RCC 7860 (cell line): ENCODE data around the gene TPRX2.
"Not testable (repeated sequence)": the region's sequence is repeated elsewhere in the genome, so short reads cannot be mapped to it uniquely, and the experiment has no call there.

Source experiments
- DNase-seq: peaks from one replicate; pipeline ENCODE4 v3.0.0-alpha.2; 2015; ENCODE audit warnings: low spot score
- FAIRE-seq: peaks from 2 replicates; lab custom pipeline; 2012; peaks lifted over from hg19 to GRCh38; lab: Jason Lieb, UNC

The TPRX2 gene

GRCh38 chr19:47858646-47859285 lies at the start of gene TPRX2:
Gene TPRX2, plus strand, starts transcription at chr19:47859235. Its CDS starts 12 bp downstream, at chr19:47859247.
- not testable (repeated sequence) for DNase-seq, FAIRE-seq

GRCh38 chr19:47813304-47813994 lies 45.6 kb upstream of the TPRX2 start:
- DNase-seq, result peak; percentile 19
- FAIRE-seq, result no peak

- DNase-seq (no peak), FAIRE-seq (no peak)
Observed at GRCh38 chr19:47813995-47814328, 45.1 kb upstream of the TPRX2 start.

- not testable (repeated sequence) for DNase-seq, FAIRE-seq
Observed at GRCh38 chr19:47816270-47816669, 42.8 kb upstream of the TPRX2 start.

GRCh38 chr19:47818221-47818620 lies 40.8 kb upstream of the TPRX2 start:
- not testable (repeated sequence) for DNase-seq, FAIRE-seq

GRCh38 chr19:47819858-47820257 lies 39.2 kb upstream of the TPRX2 start:
- no peak for FAIRE-seq
- DNase-seq, result no peak

- DNase-seq (no peak), FAIRE-seq (no peak)
Observed at GRCh38 chr19:47820410-47820809, 38.6 kb upstream of the TPRX2 start.

GRCh38 chr19:47821460-47822020 lies 37.5 kb upstream of the TPRX2 start, which contains the start of gene CRX:
Gene CRX, plus strand, starts transcription at chr19:47821937. Its CDS starts 12,507 bp downstream, at chr19:47834444.
- FAIRE-seq, result no peak
- DNase-seq, result no peak

- FAIRE-seq (no peak), DNase-seq (no peak)
Observed at GRCh38 chr19:47824396-47824795, 34.6 kb upstream of the TPRX2 start.

- DNase-seq (no peak), FAIRE-seq (no peak)
Observed at GRCh38 chr19:47826800-47827199, 32.2 kb upstream of the TPRX2 start.

GRCh38 chr19:47832723-47833122 lies 26.3 kb upstream of the TPRX2 start:
- FAIRE-seq (no peak), DNase-seq (no peak)

- FAIRE-seq, result no peak
- DNase-seq, result no peak
Observed at GRCh38 chr19:47836038-47836437, 23.0 kb upstream of the TPRX2 start.

GRCh38 chr19:47839411-47839810 lies 19.6 kb upstream of the TPRX2 start:
- FAIRE-seq, result no peak

GRCh38 chr19:47839913-47840312 lies 19.1 kb upstream of the TPRX2 start:
- FAIRE-seq, result no peak
- DNase-seq, result no peak

More at GRCh38 chr19:47839411-47839810, 19.6 kb upstream of the TPRX2 start:
- no peak for DNase-seq

- FAIRE-seq (no peak), DNase-seq (no peak)
Observed at GRCh38 chr19:47842941-47843340, 16.1 kb upstream of the TPRX2 start.

GRCh38 chr19:47848425-47848822 lies 10.6 kb upstream of the TPRX2 start:
- DNase-seq (no peak), FAIRE-seq (no peak)

- FAIRE-seq (no peak), DNase-seq (no peak)
Observed at GRCh38 chr19:47848823-47849473, 10.1 kb upstream of the TPRX2 start.

GRCh38 chr19:47853003-47853402 lies 6.0 kb upstream of the TPRX2 start:
- no peak for FAIRE-seq

GRCh38 chr19:47854459-47854858 lies 4.6 kb upstream of the TPRX2 start:
- no peak for DNase-seq
- no peak for FAIRE-seq

More at GRCh38 chr19:47853003-47853402, 6.0 kb upstream of the TPRX2 start:
- no peak for DNase-seq

GRCh38 chr19:47858231-47858630 lies 804 bp upstream of the TPRX2 start:
- DNase-seq, FAIRE-seq: not testable (repeated sequence)

GRCh38 chr19:47859838-47860237 lies 803 bp downstream of the TPRX2 start:
- not testable (repeated sequence) for DNase-seq, FAIRE-seq
